Activated naive CD8-positive, alpha-beta T cell (primary cell): ENCODE measurements around the gene POLN.

Experiments
- H3K27ac Mint-ChIP-seq: one replicate; pipeline ENCODE4 v1.8.0; 2021; ENCODE audit warnings: mixed read lengths
- H3K27me3 Mint-ChIP-seq: one replicate; pipeline ENCODE4 v1.8.0; 2021; ENCODE audit warnings: mixed read lengths
- H3K36me3 Mint-ChIP-seq: one replicate; pipeline ENCODE4 v1.8.0; 2021; ENCODE audit warnings: mixed read lengths
- H3K4me1 Mint-ChIP-seq: one replicate; pipeline ENCODE4 v1.8.0; 2021; ENCODE audit warnings: low read depth, mixed read lengths
- H3K4me3 Mint-ChIP-seq: one replicate; pipeline ENCODE4 v1.8.0; 2021; ENCODE audit warnings: mild to moderate bottlenecking, mixed read lengths
- H3K9me3 Mint-ChIP-seq: one replicate; pipeline ENCODE4 v1.8.0; 2021; ENCODE audit warnings: low read depth, mixed read lengths

Gene POLN

GRCh38 chr4:2186133-2186864, 55.6 kb downstream of the POLN start:
- Mint-ChIP-seq H3K4me1 (no peaks in the 10 kb centered on the region), H3K27me3 (no peaks in the 10 kb centered on the region), H3K27ac (no peak overlapping the region), H3K4me3 (no peak overlapping the region), H3K9me3 (peaks cover 11% of the 10 kb centered on the region), H3K36me3 (peaks cover 25% of the 10 kb centered on the region)

- H3K4me1 Mint-ChIP-seq = no peaks in the 10 kb centered on the region
- H3K27ac Mint-ChIP-seq = no peak overlapping the region
- H3K27me3 Mint-ChIP-seq = no peaks in the 10 kb centered on the region
- H3K9me3 Mint-ChIP-seq = peaks cover 11% of the 10 kb centered on the region
- no peak overlapping the region for H3K4me3 Mint-ChIP-seq
- H3K36me3 Mint-ChIP-seq = peaks cover 25% of the 10 kb centered on the region
Observed at GRCh38 chr4:2183394-2183793, 58.5 kb downstream of the POLN start.

- H3K27ac Mint-ChIP-seq = no peak overlapping the region
- peaks cover 25% of the 10 kb centered on the region for H3K36me3 Mint-ChIP-seq
- H3K4me1 Mint-ChIP-seq = no peaks in the 10 kb centered on the region
- peaks cover 11% of the 10 kb centered on the region for H3K9me3 Mint-ChIP-seq
- no peaks in the 10 kb centered on the region for H3K27me3 Mint-ChIP-seq
- no peak overlapping the region for H3K4me3 Mint-ChIP-seq
Observed at GRCh38 chr4:2182994-2183393, 58.9 kb downstream of the POLN start.

- Mint-ChIP-seq H3K36me3 (peaks cover 13% of the 10 kb centered on the region), H3K4me3 (no peak overlapping the region)
Observed at GRCh38 chr4:2180410-2180809, 61.5 kb downstream of the POLN start.

GRCh38 chr4:2179717-2180116, 62.2 kb downstream of the POLN start:
- H3K9me3 Mint-ChIP-seq = no peaks in the 10 kb centered on the region
- no peak overlapping the region for H3K4me3 Mint-ChIP-seq
- H3K4me1 Mint-ChIP-seq = no peaks in the 10 kb centered on the region
- no peak overlapping the region for H3K27ac Mint-ChIP-seq
- no peaks in the 10 kb centered on the region for H3K27me3 Mint-ChIP-seq
- peaks cover 9% of the 10 kb centered on the region for H3K36me3 Mint-ChIP-seq

More at GRCh38 chr4:2180410-2180809, 61.5 kb downstream of the POLN start:
- Mint-ChIP-seq H3K27me3 (no peaks in the 10 kb centered on the region), H3K4me1 (no peaks in the 10 kb centered on the region), H3K27ac (no peak overlapping the region), H3K9me3 (no peaks in the 10 kb centered on the region)

GRCh38 chr4:2178986-2179385, 62.9 kb downstream of the POLN start:
- no peak overlapping the region for H3K4me3 Mint-ChIP-seq
- no peaks in the 10 kb centered on the region for H3K27me3 Mint-ChIP-seq
- H3K27ac Mint-ChIP-seq = no peak overlapping the region
- H3K36me3 Mint-ChIP-seq = peaks cover 9% of the 10 kb centered on the region
- H3K4me1 Mint-ChIP-seq = no peaks in the 10 kb centered on the region
- no peaks in the 10 kb centered on the region for H3K9me3 Mint-ChIP-seq

GRCh38 chr4:2177443-2178093, 64.4 kb downstream of the POLN start:
- no peaks in the 10 kb centered on the region for H3K9me3 Mint-ChIP-seq
- no peak overlapping the region for H3K4me3 Mint-ChIP-seq
- peaks cover 6% of the 10 kb centered on the region for H3K36me3 Mint-ChIP-seq
- H3K27me3 Mint-ChIP-seq = no peaks in the 10 kb centered on the region
- H3K4me1 Mint-ChIP-seq = peaks cover 11% of the 10 kb centered on the region
- no peak overlapping the region for H3K27ac Mint-ChIP-seq

- Mint-ChIP-seq H3K4me3 (no peak overlapping the region), H3K4me1 (peaks cover 20% of the 10 kb centered on the region), H3K9me3 (no peaks in the 10 kb centered on the region), H3K36me3 (no peaks in the 10 kb centered on the region), H3K27me3 (no peaks in the 10 kb centered on the region), H3K27ac (no peak overlapping the region)
Observed at GRCh38 chr4:2175990-2176698, 65.8 kb downstream of the POLN start.

- Mint-ChIP-seq H3K4me3 (no peak overlapping the region), H3K36me3 (no peaks in the 10 kb centered on the region), H3K9me3 (no peaks in the 10 kb centered on the region), H3K4me1 (peaks cover 20% of the 10 kb centered on the region), H3K27me3 (no peaks in the 10 kb centered on the region), H3K27ac (no peak overlapping the region)
Observed at GRCh38 chr4:2174061-2174460, 67.9 kb downstream of the POLN start.

GRCh38 chr4:2172627-2173231, 69.2 kb downstream of the POLN start:
- no peaks in the 10 kb centered on the region for H3K36me3 Mint-ChIP-seq
- H3K27ac Mint-ChIP-seq = no peak overlapping the region
- H3K4me1 Mint-ChIP-seq = peaks cover 20% of the 10 kb centered on the region
- no peak overlapping the region for H3K4me3 Mint-ChIP-seq
- H3K27me3 Mint-ChIP-seq = no peaks in the 10 kb centered on the region
- H3K9me3 Mint-ChIP-seq = no peaks in the 10 kb centered on the region

- Mint-ChIP-seq H3K9me3 (no peaks in the 10 kb centered on the region), H3K27ac (no peak overlapping the region), H3K4me1 (peaks cover 20% of the 10 kb centered on the region), H3K4me3 (no peak overlapping the region), H3K36me3 (no peaks in the 10 kb centered on the region), H3K27me3 (no peaks in the 10 kb centered on the region)
Observed at GRCh38 chr4:2172161-2172560, 69.8 kb downstream of the POLN start.

GRCh38 chr4:2168469-2169319, 73.2 kb downstream of the POLN start:
- peaks cover 20% of the 10 kb centered on the region for H3K4me1 Mint-ChIP-seq
- H3K36me3 Mint-ChIP-seq = peaks cover 2% of the 10 kb centered on the region
- H3K4me3 Mint-ChIP-seq = no peak overlapping the region
- no peak overlapping the region for H3K27ac Mint-ChIP-seq
- no peaks in the 10 kb centered on the region for H3K27me3 Mint-ChIP-seq
- H3K9me3 Mint-ChIP-seq = no peaks in the 10 kb centered on the region

- Mint-ChIP-seq H3K27ac (no peak overlapping the region), H3K4me1 (no peaks in the 10 kb centered on the region), H3K9me3 (no peaks in the 10 kb centered on the region), H3K27me3 (no peaks in the 10 kb centered on the region), H3K36me3 (peaks cover 2% of the 10 kb centered on the region), H3K4me3 (no peak overlapping the region)
Observed at GRCh38 chr4:2166253-2166652, 75.7 kb downstream of the POLN start.

GRCh38 chr4:2165391-2165790, 76.5 kb downstream of the POLN start:
- H3K4me1 Mint-ChIP-seq = no peaks in the 10 kb centered on the region
- no peak overlapping the region for H3K27ac Mint-ChIP-seq
- H3K9me3 Mint-ChIP-seq = no peaks in the 10 kb centered on the region
- H3K4me3 Mint-ChIP-seq = no peak overlapping the region
- H3K27me3 Mint-ChIP-seq = no peaks in the 10 kb centered on the region
- H3K36me3 Mint-ChIP-seq = peaks cover 2% of the 10 kb centered on the region
